ES-I3 (cell line): ENCODE data around the gene MAPK4.

ENCODE experiments used
- H3K36me3 ChIP-seq: 2 replicates; pipeline ENCODE4 v1.6.1; 2013; ENCODE audit warnings: mild to moderate bottlenecking, low read length, control low read depth, moderate library complexity; ENCODE audit not compliant: insufficient read depth
- H3K4me1 ChIP-seq: 2 replicates; pipeline ENCODE4 v1.6.1; 2013; ENCODE audit warnings: mild to moderate bottlenecking, control low read depth, low read length; ENCODE audit not compliant: insufficient read depth
- H3K9ac ChIP-seq: 2 replicates; pipeline ENCODE4 v1.6.1; 2013; ENCODE audit warnings: low read depth, mild to moderate bottlenecking, low read length, moderate library complexity
- H3K9me3 ChIP-seq: 2 replicates; pipeline ENCODE4 v1.6.1; 2013; ENCODE audit warnings: mild to moderate bottlenecking, low read length, moderate library complexity; ENCODE audit not compliant: control insufficient read depth, insufficient read depth

The MAPK4 gene

DNA sequence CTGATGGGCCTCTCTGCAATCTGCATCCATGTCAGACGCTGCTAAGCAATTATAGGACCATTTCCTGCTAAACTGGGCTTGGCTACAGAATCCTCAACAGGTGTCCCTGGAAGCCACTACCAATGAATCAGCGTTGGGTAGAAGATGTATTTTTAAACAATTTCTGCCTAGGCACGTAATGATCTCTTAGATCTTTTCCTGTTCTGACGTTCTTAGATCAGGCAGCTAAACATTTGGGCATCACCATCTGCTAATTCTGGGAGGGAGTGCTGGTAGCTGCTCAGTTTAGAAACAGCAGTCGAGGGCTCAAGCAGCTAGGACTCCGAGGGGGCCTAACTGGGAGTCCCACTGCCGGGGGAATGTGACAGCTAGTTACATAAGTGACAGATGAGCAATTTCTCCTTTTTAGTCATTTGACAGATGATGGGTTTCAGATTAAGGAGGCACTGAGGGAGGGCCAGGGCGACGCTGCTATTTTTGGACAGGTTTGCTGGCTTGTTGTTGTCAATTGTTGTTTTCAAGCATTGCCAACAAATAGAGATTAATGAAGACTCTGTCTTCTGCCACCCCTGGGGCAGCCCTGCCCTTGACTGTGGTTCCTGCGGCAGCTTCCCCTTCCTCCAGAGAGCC lies 167.2 kb downstream of the MAPK4 start:
- Histone ChIP-seq H3K4me1 (peaks cover 14% of the 10 kb centered on the region; the same call in 1 of the 2 replicates), H3K9me3 (no peaks in the 10 kb centered on the region), H3K9ac (no peak overlapping the region), H3K36me3 (no peaks in the 10 kb centered on the region)

DNA sequence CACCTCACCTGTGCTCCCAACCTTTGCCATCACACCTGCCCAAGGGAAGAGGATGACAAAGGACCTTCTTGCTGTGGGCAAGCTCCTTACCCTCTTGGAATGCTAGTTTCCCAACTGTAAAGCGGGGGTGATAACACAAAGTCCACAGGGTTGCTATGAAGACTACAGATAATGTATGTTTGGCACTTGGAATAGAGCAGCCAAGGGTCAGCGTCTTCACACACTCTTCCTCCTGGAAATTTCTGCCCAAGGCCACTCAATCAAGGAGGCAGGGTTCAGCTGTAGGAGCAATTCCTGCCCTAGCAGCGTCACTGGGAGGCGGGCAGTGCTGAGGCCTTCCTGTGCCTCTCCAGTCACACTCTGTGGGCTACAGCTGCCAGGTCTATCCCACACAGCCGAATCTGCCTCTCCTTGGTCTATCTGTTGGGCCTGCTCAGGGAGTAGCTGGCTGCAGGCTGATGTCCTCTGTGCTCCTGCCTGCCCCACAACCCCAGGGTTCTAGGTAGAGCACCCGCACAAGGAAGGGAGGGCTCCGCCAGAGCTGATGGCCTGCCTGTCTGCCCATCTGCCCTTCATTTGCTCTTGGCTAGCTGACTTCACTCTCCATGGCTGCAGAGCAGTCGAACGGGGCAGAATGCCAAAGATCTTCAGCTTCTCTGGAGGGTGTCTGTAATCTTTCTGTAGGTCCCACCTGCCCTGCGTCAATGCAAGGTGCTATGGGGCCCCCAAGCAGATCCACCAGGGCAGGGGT lies 168.0 kb downstream of the MAPK4 start:
- Histone ChIP-seq H3K36me3 (no peaks in the 10 kb centered on the region), H3K9ac (no peak overlapping the region), H3K9me3 (no peaks in the 10 kb centered on the region), H3K4me1 (peaks cover 14% of the 10 kb centered on the region; the same call in 1 of the 2 replicates)

DNA sequence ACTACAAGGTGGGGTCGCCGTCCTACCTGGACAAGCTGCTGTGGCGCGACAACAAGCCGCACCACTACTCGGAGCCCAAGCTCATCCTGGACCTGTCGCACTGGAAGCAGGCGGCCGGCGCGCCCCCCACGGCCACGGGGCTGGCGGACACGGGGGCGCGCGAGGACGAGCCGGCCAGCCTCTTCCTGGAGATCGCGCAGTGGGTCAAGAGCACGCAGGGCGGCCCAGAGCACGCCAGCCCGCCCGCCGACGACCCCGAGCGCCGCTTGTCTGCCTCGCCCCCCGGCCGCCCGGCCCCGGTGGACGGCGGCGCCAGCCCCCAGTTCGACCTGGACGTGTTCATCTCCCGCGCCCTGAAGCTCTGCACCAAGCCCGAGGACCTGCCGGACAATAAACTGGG lies 169.5 kb downstream of the MAPK4 start:
- no peaks in the 10 kb centered on the region for H3K36me3 ChIP-seq
- peaks cover 14% of the 10 kb centered on the region; the same call in 1 of the 2 replicates for H3K4me1 ChIP-seq
- no peaks in the 10 kb centered on the region for H3K9me3 ChIP-seq
- no peak overlapping the region for H3K9ac ChIP-seq

DNA sequence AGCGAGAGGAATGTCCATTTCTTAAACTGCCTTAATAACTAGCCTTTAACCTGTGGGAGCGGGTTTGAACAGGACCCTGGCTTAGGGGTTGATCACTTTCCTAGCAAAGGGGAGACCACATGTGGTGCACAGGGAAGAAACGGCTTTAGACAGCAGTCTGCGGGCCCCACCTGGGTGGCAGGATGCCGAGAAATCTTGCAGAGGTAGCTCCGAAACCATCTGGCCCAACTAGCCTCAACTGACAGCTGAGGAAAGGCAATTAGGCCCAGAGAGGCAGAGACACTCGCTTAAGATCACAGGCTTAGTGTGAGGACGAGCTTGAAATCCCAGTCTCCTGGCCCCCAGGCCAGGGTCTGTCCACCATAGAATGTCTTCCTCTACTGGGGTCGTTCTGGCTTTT lies 170.1 kb downstream of the MAPK4 start:
- Histone ChIP-seq H3K36me3 (no peaks in the 10 kb centered on the region), H3K9ac (no peak overlapping the region), H3K9me3 (no peaks in the 10 kb centered on the region), H3K4me1 (peaks cover 14% of the 10 kb centered on the region; the same call in 1 of the 2 replicates)

DNA sequence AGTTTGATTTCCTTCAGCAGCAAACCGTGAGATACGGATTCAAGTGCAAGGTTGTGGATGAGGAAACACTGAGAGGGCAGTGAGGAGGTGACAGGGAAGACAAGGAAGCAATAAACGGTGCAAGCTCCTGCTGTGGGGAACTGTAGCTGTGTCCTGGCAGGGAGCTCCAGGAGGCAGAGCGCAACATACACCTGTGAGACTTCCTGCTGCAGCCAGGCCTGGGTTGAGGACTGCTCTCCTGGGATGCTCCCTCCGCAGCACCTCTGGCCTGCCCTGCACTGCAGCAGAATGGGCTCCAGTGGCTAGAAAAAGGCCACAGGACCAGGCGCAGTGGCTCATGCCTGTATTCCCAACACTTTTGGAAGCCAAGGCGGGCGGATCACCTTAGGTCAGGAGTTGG lies 174.5 kb downstream of the MAPK4 start:
- no peaks in the 10 kb centered on the region for H3K9me3 ChIP-seq
- H3K4me1 ChIP-seq = no peaks in the 10 kb centered on the region
- H3K36me3 ChIP-seq = no peaks in the 10 kb centered on the region
- no peak overlapping the region for H3K9ac ChIP-seq

DNA sequence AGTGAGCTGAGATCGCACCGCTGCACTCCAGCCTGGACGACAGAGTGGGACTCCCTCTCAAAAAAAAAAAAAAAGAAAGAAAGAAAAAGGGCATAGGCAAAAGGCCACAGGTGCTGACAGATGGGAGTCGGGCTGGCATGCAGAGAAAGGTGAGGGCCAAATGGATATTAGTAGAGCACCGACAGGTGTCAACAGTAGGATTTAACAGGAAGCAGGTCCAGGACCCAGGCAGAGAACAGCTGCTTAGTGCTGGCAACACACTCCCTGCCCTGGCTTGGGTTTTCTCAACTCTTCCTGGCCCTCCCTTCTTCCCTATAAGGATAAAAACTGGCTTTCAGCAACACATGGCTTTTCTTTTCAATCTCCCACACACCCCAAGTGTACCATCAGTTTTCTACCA lies 175.0 kb downstream of the MAPK4 start:
- H3K4me1 ChIP-seq = no peaks in the 10 kb centered on the region
- no peaks in the 10 kb centered on the region for H3K9me3 ChIP-seq
- no peak overlapping the region for H3K9ac ChIP-seq
- no peaks in the 10 kb centered on the region for H3K36me3 ChIP-seq

DNA sequence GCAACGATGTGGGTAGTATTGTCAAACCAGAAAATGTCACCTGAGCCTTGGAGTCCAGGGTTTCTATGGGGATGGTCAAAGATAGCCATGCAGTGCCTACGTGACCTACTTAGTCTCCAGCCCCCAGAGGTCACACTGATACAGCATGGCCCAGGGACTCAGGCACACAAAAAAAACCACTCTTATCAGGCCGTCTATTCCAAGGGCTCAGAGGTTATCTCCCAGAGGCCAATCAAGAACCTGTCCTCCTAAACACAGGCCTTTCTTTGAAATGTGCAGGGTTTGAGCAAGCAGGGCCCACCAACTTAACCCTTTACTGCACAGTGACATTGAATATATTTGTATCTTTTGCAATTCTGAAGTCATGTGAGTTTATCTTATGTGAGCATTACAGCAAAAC lies 177.2 kb downstream of the MAPK4 start:
- Histone ChIP-seq H3K9ac (no peak overlapping the region), H3K9me3 (no peaks in the 10 kb centered on the region)

DNA sequence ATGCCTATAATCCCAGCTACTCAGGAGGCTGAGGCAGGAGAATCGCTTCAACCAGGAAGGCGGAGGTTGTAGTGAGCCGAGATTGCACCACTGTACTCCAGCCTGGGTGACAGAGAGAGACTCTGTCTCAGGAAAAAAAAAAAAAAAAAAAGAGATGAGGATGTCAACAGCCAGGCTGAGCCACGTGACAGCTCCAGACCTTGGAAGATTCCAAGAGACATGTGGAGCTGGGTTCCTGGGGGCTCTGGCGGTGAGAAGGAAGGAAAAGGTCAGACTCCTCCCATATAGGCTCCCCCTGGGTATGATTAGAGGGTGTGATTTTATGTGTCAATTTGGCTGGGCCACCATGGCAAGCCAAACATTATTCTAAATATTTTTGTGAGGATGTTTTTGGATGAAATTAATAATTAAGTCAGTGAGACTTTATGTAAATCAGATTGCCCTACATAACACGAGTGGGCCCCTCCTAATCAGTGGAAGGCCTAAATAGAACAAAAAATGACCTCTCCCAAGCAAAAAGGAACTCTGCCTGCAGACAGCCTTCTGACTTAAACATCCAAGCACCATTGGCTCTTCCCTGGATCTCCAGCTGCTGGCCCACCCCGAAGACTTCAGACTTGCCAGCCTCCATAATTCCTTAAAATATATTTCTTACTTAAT lies 178.3 kb downstream of the MAPK4 start:
- Histone ChIP-seq H3K9me3 (no peaks in the 10 kb centered on the region), H3K4me1 (no peaks in the 10 kb centered on the region), H3K36me3 (no peaks in the 10 kb centered on the region), H3K9ac (no peak overlapping the region)

More for the DNA sequence above, 177.2 kb downstream of the MAPK4 start:
- Histone ChIP-seq H3K36me3 (no peaks in the 10 kb centered on the region), H3K4me1 (no peaks in the 10 kb centered on the region)

DNA sequence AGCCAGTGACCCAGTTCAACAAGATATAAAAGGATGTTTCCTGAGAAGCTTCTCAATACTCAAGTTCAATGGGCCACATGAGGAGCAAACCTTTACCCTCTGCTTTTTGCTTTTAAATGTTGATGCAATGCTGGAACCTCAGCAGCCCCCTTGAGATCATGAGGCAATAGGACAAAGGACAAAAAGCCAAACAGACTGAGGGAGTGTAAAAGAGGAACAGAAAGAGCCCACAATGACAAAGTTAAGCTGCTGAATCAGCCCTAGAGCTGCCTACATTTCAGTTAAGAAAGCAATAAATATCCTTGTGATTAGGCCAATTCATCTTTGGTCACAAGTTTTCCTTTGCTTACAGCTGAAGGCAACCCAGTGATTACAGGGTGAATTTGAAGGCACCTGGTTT lies 183.1 kb downstream of the MAPK4 start:
- H3K4me1 ChIP-seq = 0 out of 2 replicates have a peak, but pooled peaks cover 5% of the 10 kb centered on the region

DNA sequence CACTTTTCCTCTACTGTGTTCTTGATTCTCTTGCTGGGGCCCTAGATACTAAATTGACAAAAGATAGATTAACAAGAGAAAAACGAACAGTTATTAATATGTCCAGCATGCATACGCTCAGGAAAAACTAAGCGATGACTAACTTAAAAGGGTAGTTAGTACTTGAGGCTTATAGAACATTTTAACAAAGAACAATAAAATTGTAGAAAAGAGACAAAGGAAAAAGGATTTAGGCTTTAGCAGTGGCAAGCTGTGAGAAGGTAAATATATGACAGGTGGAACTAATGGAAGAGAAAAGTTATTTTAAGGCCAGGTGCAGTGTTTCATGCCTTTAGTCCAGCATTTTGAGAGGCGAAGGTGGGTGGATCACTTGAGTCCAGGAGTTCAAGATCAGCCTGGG lies 184.4 kb downstream of the MAPK4 start:
- H3K4me1 ChIP-seq = peaks cover 16% of the 10 kb centered on the region; the same call in 1 of the 2 replicates
- H3K36me3 ChIP-seq = no peaks in the 10 kb centered on the region
- no peak overlapping the region for H3K9ac ChIP-seq
- H3K9me3 ChIP-seq = no peaks in the 10 kb centered on the region

More for the DNA sequence above, 183.1 kb downstream of the MAPK4 start:
- H3K9me3 ChIP-seq = no peaks in the 10 kb centered on the region
- H3K9ac ChIP-seq = no peak overlapping the region
- H3K36me3 ChIP-seq = no peaks in the 10 kb centered on the region

DNA sequence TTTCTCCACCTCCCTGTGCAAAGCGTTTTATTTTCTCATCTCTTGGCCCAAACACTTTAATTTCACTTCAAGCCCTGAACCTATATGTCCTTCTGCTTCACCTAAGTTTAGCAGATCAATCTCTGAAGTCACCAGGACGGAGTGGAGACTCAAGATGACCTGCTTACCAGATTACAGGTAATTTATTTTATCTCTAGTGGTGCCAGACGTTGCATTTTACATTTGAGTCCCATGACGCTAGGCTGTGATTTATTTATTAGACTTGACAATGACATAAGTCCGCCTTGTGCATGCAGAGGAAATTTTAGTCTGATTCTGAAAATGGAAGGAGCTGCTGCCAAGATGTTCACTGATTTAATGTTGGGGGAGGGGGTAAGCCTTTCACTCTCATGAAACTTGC lies 186.1 kb downstream of the MAPK4 start:
- no peak overlapping the region for H3K9ac ChIP-seq
- no peaks in the 10 kb centered on the region for H3K9me3 ChIP-seq
- no peaks in the 10 kb centered on the region for H3K36me3 ChIP-seq
- H3K4me1 ChIP-seq = peaks cover 24% of the 10 kb centered on the region; the same call in 1 of the 2 replicates

DNA sequence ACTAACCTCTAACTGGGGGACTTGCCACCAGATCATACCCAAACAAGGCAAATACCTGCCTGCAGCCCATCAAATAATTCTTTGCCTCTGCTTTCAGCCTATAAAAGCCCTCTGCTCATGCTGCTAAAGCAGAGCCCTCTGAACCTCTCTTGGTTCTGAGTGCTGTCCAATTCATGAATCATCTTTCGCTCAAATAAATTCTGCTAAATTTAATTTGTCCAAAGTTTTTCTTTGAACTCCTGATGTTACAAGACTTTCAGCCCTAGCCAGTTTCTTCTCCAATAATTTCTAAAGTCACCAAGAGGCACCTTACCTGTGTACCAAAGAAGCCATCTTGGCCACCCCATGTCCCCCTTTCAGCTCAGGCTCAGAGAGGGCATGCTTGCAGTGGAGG lies 188.0 kb downstream of the MAPK4 start:
- H3K4me1 ChIP-seq = peaks cover 24% of the 10 kb centered on the region; the same call in 1 of the 2 replicates
- H3K9me3 ChIP-seq = no peaks in the 10 kb centered on the region
- no peak overlapping the region for H3K9ac ChIP-seq
- no peaks in the 10 kb centered on the region for H3K36me3 ChIP-seq

DNA sequence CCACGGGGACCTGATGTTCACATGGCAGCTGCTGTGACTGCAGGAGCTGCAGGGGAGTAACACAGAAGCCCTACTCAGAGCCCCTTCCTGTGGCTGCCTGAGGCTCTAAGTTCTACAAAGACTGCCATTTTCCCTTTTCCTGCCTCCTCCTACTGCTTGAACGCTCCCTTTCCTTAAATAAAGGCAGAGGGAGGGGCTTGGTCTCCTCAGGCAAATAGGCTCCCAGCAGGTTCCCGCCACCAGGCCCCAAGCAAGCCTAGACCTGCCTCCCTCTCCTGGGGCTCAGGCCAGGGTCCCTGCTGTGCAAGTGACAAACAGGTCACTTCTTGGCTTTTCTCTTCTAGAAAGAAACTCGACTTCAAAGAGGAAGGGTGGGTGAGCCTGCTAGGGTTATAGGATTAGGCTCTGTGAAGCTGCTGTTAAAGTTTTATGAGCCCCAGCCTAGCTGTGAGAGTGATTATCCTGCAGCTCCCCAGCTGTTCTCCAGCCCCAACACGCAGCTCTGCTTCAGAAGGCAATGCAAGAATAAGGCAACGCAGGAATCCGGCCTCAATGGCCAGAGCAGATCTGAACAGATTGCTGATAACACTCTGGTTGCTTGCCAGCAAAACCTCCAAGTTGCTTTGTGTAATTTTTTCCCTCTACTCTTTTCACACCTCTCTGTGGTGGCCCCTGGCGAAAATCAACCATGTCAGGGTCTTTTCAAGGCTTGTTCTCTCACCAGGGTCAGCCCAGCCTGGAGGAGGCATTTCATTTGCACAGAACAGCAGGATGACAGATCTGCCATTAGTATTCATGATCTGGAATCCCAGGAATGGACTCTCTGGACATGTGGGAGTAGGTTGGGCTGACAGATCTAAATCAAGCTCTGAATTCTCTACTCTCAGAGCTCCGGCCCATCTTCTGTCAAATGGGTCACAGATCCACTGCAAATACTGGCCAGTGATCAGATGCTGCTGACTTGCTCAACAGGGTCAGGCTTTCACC lies 188.6 kb downstream of the MAPK4 start:
- no peaks in the 10 kb centered on the region for H3K36me3 ChIP-seq
- H3K4me1 ChIP-seq = peaks cover 24% of the 10 kb centered on the region; the same call in 1 of the 2 replicates
- no peak overlapping the region for H3K9ac ChIP-seq
- no peaks in the 10 kb centered on the region for H3K9me3 ChIP-seq

DNA sequence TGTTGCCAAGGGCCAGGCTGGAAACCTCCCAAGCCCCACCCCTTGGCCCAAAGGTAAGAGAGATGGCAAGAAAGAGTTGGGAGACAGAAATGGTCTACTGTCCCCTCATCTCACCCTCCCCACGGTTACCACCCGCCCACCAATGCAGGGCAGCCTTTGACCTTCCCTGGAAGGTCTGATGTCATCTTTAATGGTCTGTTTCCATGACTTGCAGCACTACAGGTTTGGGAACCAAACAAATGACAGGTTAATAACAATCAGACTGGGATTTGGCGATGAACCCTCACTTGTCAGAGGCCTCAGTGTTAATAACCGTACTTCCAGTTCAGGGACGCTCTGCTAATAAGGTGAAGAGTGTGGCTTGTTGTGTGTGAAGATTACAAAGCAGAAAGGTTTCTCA lies 189.5 kb downstream of the MAPK4 start:
- Histone ChIP-seq H3K9ac (no peak overlapping the region), H3K4me1 (peaks cover 24% of the 10 kb centered on the region; the same call in 1 of the 2 replicates), H3K36me3 (no peaks in the 10 kb centered on the region), H3K9me3 (no peaks in the 10 kb centered on the region)
